Ectodermal cell (in vitro differentiated cells): ENCODE measurements around the gene STX5.

Source experiments
- H3K27ac ChIP-seq: 2 replicates; pipeline ENCODE4 v1.7.0; 2013; ENCODE audit warnings: mild to moderate bottlenecking, low read depth, low read length; ENCODE audit not compliant: insufficient read depth, poor library complexity, severe bottlenecking
- H3K27me3 ChIP-seq: 2 replicates; pipeline ENCODE4 v1.7.0; 2013; ENCODE audit warnings: mild to moderate bottlenecking, low read length; ENCODE audit not compliant: insufficient read depth, control insufficient read depth, poor library complexity, severe bottlenecking
- H3K36me3 ChIP-seq: one replicate; pipeline ENCODE4 v1.7.0; 2013; ENCODE audit warnings: low read length; ENCODE audit not compliant: control insufficient read depth, insufficient read depth
- H3K4me1 ChIP-seq: one replicate; pipeline ENCODE4 v1.7.0; 2013; ENCODE audit warnings: low read length; ENCODE audit not compliant: control insufficient read depth, insufficient read depth
- H3K4me3 ChIP-seq: 2 replicates; pipeline ENCODE4 v1.7.0; 2013; ENCODE audit warnings: low read depth, low read length, control low read depth; ENCODE audit not compliant: insufficient read depth
- H3K9me3 ChIP-seq: 2 replicates; pipeline ENCODE4 v1.7.0; 2013; ENCODE audit warnings: mild to moderate bottlenecking, low read length, moderate library complexity; ENCODE audit not compliant: control insufficient read depth
- WGBS, 2 experiments: methylation state at CpG; one replicate each; pipeline ENCODE4 v1.1.7; 2013; ENCODE audit warnings: missing lambda C conversion rate in 2 of 2; 5-methylcytosine and 5-hydroxymethylcytosine counted together

The STX5 gene

DNA sequence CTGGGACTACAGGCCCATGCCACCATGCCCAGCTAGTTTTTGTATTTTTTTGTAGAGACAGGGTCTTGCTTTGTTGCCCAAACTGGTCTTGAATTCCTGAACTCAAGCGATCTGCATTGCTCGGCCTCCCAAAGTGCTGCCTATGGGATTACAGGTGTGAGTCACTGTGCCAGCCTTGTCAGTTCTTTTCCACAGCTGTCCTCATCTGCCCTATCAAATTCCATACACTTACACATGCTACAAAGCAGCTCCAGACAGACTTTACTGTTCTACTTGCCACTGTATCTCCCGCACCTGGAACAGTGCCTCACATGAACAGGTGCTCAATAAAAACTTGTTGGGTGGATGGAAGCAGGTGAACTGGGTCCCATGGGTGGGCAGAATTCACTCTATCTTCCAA, 8.2 kb downstream of the STX5 start:
- WGBS, 2 experiments = 95 to 99% methylated on average over 3 of the region's 3 CpGs

DNA sequence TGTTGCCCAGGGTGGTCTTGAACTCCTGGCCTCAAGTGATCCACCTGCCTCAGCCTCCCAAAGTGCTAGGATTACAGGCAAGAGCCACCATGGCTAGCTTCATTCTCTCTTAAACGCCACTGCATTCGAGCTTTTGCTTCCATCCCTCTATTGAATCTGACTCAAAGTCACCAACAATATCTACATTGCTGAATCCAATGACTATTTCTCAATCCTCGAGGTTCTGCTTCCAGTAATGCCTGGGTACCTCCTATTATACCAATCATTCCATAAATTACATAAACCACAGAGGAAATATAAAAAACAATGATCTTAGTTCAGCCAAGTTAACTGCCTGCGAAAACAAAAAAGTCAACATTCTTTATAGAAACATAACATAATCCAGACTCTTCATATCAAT, 14.7 kb downstream of the STX5 start:
- Histone ChIP-seq H3K4me1 (no peaks in the 10 kb centered on the region), H3K36me3 (no peaks in the 10 kb centered on the region), H3K9me3 (no peaks in the 10 kb centered on the region), H3K4me3 (no peak overlapping the region), H3K27ac (no peak overlapping the region), H3K27me3 (no peaks in the 10 kb centered on the region)
- WGBS, 2 experiments = 95 to 97% methylated on average over 4 of the region's 4 CpGs

More for the DNA sequence above, 8.2 kb downstream of the STX5 start:
- Histone ChIP-seq H3K27me3 (no peaks in the 10 kb centered on the region), H3K4me1 (no peaks in the 10 kb centered on the region), H3K27ac (no peak overlapping the region), H3K4me3 (no peak overlapping the region), H3K9me3 (no peaks in the 10 kb centered on the region), H3K36me3 (peaks cover 28% of the 10 kb centered on the region)

DNA sequence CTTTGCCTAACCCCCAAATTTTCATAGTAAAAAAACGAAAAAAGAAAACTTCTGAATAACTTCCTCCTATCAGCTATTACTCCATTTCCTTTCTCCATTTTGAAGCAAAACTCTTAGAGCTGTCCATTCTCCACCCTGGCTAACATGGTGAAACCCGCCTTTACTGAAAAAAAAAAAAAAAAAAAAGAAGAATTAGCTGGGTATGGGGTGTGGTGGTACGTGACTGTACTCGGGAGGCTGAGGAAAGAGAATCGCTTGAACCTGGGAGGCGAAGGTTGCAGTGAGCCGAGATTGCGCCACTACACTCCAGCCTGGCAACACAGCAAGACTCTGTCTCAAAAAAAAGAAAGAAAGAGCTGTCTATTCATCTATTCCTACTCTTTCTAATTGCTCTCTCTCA, 15.3 kb downstream of the STX5 start:
- Histone ChIP-seq H3K36me3 (no peaks in the 10 kb centered on the region), H3K4me3 (no peak overlapping the region), H3K27me3 (no peaks in the 10 kb centered on the region), H3K9me3 (no peaks in the 10 kb centered on the region), H3K4me1 (no peaks in the 10 kb centered on the region), H3K27ac (no peak overlapping the region)
- WGBS, 2 experiments = 91 to 92% methylated on average over 7 to 8 of the region's 8 CpGs

DNA sequence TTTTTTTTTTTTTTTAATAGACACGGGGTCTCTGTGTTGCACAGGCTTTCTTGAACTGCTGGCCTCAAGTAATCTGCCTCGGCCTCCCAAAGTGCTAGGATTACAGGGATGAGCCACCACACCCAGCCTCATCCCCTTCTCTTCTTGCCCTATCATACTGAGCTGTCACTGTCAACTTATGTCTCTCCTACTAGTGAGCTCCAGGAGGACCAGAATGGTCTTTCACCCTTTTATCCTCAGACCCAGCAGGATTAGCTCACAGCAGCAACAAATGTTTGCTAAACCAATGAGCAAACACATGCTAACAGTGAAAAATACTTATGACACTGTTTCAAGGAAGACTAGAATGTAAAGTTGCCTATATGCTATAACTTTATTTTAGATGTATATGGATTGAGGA, 20.2 kb downstream of the STX5 start:
- Histone ChIP-seq H3K36me3 (no peaks in the 10 kb centered on the region), H3K9me3 (no peaks in the 10 kb centered on the region), H3K4me3 (no peak overlapping the region), H3K4me1 (peaks cover under 1% of the 10 kb centered on the region), H3K27ac (no peak overlapping the region), H3K27me3 (no peaks in the 10 kb centered on the region)
- 85 to 90% methylated on average over 2 of the region's 2 CpGs for WGBS, 2 experiments

DNA sequence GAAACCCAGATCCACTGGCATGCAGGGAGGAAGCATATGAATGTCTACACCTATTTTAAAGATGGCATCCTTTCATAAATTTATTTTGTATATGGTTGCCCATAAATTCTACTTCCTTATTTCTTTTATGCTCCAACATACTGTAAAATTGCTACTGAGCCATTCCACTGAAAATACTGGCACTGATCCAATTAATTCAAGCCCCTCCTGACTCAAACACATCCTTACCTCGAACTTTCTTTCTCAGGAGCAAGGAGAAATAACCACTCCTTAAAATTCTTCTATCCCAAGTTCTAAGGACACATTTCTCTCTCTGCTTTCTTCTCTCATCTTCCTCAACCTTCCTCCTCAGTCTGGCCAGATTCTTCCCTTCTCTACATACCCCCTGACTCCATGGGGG, 21.1 kb downstream of the STX5 start:
- WGBS, 2 experiments = 90 to 94% methylated on average over 1 of the region's 1 CpG
- Histone ChIP-seq H3K9me3 (no peaks in the 10 kb centered on the region), H3K27ac (no peak overlapping the region), H3K27me3 (no peaks in the 10 kb centered on the region), H3K36me3 (no peaks in the 10 kb centered on the region), H3K4me3 (no peak overlapping the region), H3K4me1 (peaks cover 6% of the 10 kb centered on the region)

DNA sequence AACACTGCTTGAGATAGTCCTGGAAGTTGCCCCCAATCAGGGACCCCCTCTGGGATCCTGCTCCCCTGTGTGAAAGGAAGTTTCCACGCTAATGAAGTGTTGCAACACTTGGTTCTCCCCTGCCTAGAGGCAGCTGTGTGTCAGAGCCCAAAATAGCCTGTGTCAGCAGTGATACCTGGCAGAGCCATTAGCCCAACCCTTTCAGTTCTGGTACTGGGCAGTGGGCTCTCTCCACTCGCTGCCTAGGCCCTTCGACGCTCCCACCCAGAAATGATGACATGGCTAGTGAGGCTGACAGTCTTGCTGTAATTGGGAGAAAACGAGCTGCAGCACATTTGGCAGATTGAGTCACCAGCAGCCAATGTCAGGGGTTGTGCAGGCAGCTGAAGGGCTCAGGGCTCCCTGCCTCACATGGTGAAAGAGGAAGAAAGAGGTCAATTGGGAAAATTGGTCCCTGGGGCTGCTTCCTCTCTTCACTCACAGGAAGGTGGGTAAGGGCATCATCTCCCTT, 25.2 kb downstream of the STX5 start:
- WGBS, 2 experiments = 86 to 87% methylated on average over 5 of the region's 5 CpGs
- Histone ChIP-seq H3K9me3 (no peaks in the 10 kb centered on the region), H3K4me1 (peaks cover 10% of the 10 kb centered on the region), H3K36me3 (peaks cover 13% of the 10 kb centered on the region), H3K27ac (peak overlapping the region; percentile 61), H3K4me3 (no peak overlapping the region), H3K27me3 (no peaks in the 10 kb centered on the region)

DNA sequence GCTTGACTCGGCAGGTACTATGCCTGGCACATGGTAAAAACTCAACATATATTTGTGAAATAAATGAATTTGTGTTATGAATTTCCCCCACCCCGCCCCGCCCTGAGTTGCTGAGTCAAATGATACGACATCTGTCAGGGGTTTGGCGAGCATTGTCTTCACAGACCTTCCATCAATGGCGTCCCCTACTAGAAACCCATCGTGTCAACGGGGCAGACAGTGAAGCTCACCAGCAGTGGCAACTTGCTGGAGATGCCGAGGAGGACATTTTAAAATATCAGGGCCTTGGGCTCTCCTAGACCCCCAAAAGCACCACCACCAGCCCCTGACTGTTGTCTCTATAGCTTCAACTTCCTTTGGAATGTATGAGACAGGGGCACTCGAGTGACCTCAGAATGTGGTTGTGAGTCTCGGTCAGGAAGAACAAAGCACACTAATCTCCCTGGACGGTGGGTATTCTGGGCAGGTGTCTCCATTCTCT, 25.9 kb downstream of the STX5 start:
- H3K4me3 ChIP-seq = peak overlapping the region; percentile 95
- no peaks in the 10 kb centered on the region for H3K9me3 ChIP-seq
- H3K27ac ChIP-seq = peak overlapping the region; percentile 61
- peaks cover 10% of the 10 kb centered on the region for H3K4me1 ChIP-seq
- 37 to 38% methylated on average over 12 of the region's 12 CpGs for WGBS, 2 experiments
- peaks cover 20% of the 10 kb centered on the region for H3K36me3 ChIP-seq
- no peaks in the 10 kb centered on the region for H3K27me3 ChIP-seq

DNA sequence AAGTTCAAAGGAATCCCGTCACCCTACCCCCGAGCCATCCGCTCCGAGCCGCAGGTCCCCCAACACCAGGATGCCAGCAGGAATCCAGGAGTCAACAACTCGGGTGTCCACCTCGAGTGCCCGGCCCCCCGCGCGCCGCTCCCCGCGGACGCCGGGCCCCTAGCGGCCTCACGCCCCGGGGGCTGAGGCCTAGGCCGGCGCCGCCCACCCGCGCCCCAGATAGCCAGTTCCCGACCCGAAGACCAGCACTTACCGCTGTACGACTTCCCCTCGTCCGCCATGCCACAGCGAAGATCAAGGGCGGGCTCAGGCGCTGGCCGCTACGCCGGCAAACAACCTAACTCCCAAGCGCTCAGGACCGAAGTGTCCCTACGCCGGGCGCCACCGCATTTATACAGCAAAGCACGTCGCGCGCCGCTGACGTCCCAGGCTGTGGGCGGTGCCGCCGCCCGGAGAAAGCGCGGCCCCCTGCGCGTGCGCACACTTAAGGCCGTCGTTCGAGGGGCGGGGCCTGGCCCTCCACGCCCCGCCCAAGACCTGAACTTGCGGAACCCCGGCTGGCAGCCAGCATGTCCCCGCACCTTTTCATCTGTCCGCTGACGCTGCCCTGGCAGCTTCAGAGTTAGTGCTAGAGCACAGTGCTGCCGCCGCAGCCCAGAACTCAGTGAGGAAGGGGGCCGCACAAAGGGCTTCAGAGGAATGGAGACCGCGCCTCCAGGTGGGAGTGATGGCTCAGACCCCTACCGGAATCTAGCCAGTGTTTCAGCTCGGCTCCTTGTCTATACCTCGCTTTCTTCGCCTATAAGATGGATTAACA, 26.6 kb downstream of the STX5 start, which contains the start of gene NXF1:
NXF1 (minus strand) TSS at position 365 of the 817 bp plus-strand sequence; CDS start at position 281, 84 bp downstream.
- Histone ChIP-seq H3K36me3 (peaks cover 24% of the 10 kb centered on the region), H3K9me3 (no peaks in the 10 kb centered on the region), H3K4me1 (peaks cover 10% of the 10 kb centered on the region), H3K4me3 (peak within 1 kb of the TSS; percentile 95), H3K27me3 (no peaks in the 10 kb centered on the region), H3K27ac (peak within 1 kb of the TSS; percentile 61)
- 1% methylated on average over 77 of the region's 77 CpGs for WGBS, 2 experiments

DNA sequence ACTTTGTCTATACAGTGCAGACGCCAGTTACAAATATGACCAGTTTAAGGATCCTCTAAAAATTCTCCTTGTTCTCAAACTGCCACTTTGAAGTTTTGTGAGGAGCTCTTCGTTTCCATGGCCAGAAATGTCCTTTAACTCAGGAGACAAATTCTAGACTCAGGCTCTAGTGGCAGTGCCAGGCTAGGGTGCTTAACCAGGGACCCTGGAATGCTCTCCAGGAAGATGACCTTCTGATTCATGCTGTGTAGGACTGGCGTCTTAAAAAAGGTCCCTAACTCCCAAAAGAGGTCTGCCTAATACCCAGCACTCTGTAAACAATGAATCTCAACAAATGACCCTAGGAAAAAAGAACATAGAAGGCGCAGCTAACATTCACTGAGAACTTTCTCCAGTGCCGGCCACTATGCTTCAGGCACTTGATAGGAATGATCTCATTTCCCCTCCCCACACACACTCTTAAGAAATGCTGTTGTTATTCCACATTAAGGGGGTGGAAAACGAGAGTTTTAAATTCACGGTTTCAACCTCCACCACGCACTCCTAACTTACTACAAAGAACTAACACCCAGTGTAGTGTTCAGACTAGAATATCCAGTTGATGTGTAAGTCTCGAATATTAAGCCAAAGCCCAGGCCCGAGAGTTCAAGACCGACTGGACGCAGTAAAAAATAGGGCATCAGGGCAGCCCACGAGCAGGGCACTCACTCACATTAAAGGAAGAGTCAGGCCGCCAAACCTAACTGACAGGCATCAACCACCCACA, 27.4 kb downstream of the STX5 start:
- Histone ChIP-seq H3K36me3 (peaks cover 31% of the 10 kb centered on the region), H3K27ac (peak overlapping the region; percentile 45)

DNA sequence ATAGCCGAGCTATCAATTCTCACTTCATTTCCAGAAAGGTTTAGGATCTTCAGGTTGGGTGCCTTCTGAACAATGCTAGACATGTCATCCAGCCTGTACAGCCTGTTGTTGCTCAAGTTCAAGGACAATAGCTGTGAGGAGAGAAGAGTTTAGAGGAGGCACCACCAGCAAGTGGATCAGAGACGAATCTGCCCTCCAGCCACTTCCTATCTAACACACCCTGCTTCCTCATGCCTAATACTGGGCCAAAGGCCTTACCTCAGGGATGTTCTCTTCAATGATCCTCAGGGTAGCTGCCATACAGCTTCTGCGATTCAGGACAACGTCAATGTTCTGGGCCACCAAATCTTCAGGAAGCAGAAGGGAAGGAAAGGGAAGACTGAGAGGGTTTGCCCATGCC, 30.8 kb downstream of the STX5 start:
- Histone ChIP-seq H3K27me3 (no peaks in the 10 kb centered on the region), H3K27ac (no peak overlapping the region), H3K36me3 (peaks cover 61% of the 10 kb centered on the region), H3K4me3 (no peak overlapping the region), H3K4me1 (peaks cover 4% of the 10 kb centered on the region), H3K9me3 (no peaks in the 10 kb centered on the region)
- WGBS, 2 experiments = 94 to 96% methylated on average over 4 of the region's 4 CpGs

More for the DNA sequence above, 27.4 kb downstream of the STX5 start:
- WGBS, 2 experiments = 19 to 20% methylated on average over 14 of the region's 14 CpGs
- H3K4me3 ChIP-seq = peak overlapping the region; percentile 95
- no peaks in the 10 kb centered on the region for H3K9me3 ChIP-seq
- no peaks in the 10 kb centered on the region for H3K27me3 ChIP-seq
- peaks cover 10% of the 10 kb centered on the region for H3K4me1 ChIP-seq
